GM12892 (cell line): ENCODE measurements around the gene DPY30.

ENCODE experiments used
- DNase-seq: peaks from one replicate; pipeline ENCODE4 v3.0.0; 2011; ENCODE audit not compliant: insufficient read length
- FAIRE-seq: peaks from 2 replicates; lab custom pipeline; 2011; peaks lifted over from hg19 to GRCh38; lab: Jason Lieb, UNC
- POLR2A ChIP-seq: IDR thresholded peaks from 2 replicates; pipeline ENCODE4 v1.6.1; 2011; ENCODE audit warnings: low read depth, low read length, control low read depth
- POLR2AphosphoS5 ChIP-seq: IDR thresholded peaks from 2 replicates; pipeline ENCODE4 v1.6.1; 2011; ENCODE audit warnings: low read depth, low read length, control low read depth
- TAF1 ChIP-seq: IDR thresholded peaks from 2 replicates; pipeline ENCODE4 v1.6.1; 2011; ENCODE audit warnings: low read depth, mild to moderate bottlenecking, control low read depth, low read length, borderline replicate concordance

Gene DPY30

DNA sequence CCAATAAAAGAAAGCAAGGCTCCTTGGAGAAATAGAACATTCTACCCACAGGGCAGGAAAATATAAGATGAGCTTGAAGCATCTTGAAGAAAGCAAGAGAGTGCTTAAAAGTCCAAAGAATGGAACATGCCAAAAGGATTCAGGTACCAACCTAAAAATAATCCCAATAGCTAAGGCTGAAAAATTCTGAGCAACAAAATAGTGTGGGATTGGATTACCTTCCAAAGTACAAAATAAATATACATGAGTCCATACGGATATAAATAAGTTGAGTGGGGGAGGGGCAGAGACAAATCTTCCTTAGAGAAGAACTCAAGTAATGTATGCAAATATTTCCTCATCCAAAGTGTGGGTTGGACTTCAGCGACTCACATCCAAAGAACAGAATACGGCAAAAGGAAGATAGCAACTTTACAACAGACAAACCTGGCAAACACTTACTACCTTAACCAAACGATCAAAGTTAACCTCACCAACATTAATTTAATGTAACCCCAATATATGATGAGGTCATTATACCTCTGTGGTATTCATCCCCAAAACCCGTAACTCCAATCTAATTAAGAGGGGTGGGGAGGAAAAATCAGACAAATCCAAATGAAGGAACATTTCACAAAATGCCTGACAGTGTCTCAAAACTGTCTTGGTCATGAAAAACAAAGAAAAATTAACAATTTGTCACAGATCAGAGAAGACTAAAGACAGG, 55.7 kb downstream of the DPY30 start:
- peak; percentile 5 for FAIRE-seq
- no peak for DNase-seq
- no peak for TF ChIP-seq POLR2AphosphoS5
- TF ChIP-seq POLR2A = no peak
- TF ChIP-seq TAF1 = no peak

DNA sequence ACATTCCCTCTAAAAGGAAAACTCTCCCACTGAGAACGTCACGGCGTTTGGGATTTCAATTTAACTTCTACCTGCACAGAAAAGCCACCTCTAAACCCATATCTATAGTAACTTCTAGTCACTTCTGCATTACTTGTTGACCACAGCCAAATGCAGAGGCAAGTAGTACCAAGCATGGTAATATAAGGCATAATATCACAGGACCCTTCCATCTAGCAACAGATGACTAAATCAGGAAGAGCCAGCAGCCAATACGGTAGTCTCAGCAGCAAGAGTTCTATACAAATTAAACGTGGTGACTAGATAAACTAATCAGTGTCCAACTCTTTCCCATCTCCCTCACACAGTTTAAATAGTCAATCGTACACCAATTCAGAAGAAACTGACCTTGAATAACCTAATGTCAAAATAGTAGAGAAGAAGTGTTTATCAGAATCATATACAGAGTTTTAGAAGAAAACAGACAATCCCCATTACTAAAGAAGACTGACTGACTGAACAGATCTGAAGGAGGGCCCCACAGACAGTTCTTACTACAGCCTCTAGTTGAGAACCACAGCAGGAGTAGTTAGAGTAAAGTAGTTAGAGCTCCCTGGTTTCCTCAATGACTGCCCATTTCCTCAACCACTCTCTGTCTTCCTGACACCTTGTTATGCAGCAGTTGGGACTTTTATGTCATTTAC, 58.8 kb downstream of the DPY30 start:
- FAIRE-seq (peak; percentile 88), DNase-seq (peak; percentile 34)
- TF ChIP-seq POLR2AphosphoS5 = no peak
- no peak for TF ChIP-seq TAF1
- TF ChIP-seq POLR2A = 0 out of 2 replicates have a peak, but pooled peaks have one; percentile 20

DNA sequence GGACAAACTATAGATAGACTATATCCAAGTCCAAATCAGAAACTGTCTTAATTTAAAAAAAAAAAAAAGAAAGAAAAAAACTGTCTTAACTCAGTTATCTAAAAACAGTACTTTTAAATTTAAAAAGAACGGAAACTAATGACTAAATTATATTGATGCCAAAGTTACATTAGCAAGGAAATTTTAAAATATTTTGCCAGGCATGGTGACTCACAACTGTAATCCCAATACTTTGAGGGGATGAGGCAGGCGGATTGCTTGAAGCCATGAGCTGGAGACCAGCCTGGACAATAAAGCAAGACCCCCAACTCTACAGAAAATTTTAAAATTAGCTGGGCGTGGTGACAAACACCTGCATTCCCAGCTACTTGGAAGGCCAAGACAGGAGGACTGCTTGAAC, 59.6 kb downstream of the DPY30 start:
- FAIRE-seq (no peak), DNase-seq (no peak)
- TF ChIP-seq POLR2AphosphoS5 (no peak), POLR2A (no peak), TAF1 (no peak)

DNA sequence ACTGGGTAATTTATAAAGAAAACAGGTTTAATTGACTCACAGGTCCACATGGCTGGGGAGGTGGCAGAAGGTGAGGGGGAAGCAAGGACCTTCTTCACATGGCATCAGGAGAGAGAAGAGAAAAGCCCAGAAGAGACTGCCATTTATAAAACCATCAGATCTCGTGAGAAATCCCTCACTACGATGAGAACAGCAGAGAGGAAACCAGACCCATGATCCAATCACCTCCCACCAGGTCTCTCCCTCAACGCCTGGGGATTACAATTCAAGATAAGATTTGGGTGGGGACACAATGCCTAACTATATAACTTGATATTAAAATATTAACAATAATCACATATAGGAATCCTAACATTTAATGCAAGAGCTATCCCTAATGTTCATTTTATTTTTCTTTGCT, 60.6 kb downstream of the DPY30 start:
- no peak for FAIRE-seq
- TF ChIP-seq POLR2AphosphoS5 = no peak
- no peak for DNase-seq

DNA sequence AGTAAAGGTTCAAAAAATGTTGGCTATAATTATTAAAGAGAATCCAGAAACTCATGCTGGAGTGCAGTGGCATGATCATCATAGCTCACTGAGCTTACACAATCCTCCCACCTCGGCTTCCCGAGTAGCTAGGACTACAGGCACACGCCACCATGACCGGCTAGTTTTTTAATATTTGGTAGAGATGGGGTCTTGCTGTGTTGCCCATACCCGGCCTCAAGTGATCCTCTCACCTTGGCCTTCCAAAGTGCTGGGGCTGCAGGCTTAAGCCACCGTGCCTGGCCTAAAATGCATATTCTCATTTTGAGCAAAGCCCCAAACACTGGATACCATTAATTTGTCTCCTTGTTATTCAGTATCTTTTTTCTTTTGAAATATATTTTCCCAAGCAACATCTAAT, 61.2 kb downstream of the DPY30 start:
- TF ChIP-seq TAF1 = no peak
- no peak for TF ChIP-seq POLR2AphosphoS5
- no peak for TF ChIP-seq POLR2A
- no peak for FAIRE-seq
- DNase-seq = no peak
